ENCODE results near the gene PRKD1. TPM values are rescaled to one million over a fixed set of nuclear protein-coding genes. Genes with fewer than 3 reads are reported as not detected.

PRKD1 gene
- total RNA-seq, 4 donors from 2014 or later, result 3.5 to 6.4 (median 4.4) TPM

- no peak overlapping the region for H3K27ac ChIP-seq
- WGBS, 2 donors (ENCODE audit: low coverage in 1 of 2), result 74 to 77% methylated on average over 6 to 7 of the region's 7 CpGs
Observed at GRCh38 chr14:29663281-29663801, 264.3 kb downstream of the PRKD1 start.

GRCh38 chr14:29654901-29655550 lies 272.6 kb downstream of the PRKD1 start:
- no peak overlapping the region for H3K27ac ChIP-seq
- DNase-seq, result no peak
- in situ Hi-C loops (cut with MboI; ENCODE audit: low pct_ligation_motif_present in 1 of 4, low pct_unique_long_range_greater_than_20kb in 1 of 4, low sequenced_read_pairs in 3 of 4), result no loop called here
- H3K27me3 ChIP-seq, result no peaks in the 10 kb centered on the region
- TF ChIP-seq POLR2AphosphoS5 (IDR thresholded peaks at IDR 0.05), result no peak
- no peak for TF ChIP-seq EP300 (IDR thresholded peaks at IDR 0.05; ENCODE audit: low read depth)
- TF ChIP-seq CTCF (IDR thresholded peaks at IDR 0.05), result no peak
- TF ChIP-seq POLR2A (IDR thresholded peaks at IDR 0.05), result no peak
- no peak overlapping the region for H3K4me3 ChIP-seq
- no peaks in the 10 kb centered on the region for H3K36me3 ChIP-seq
- WGBS, 2 donors (ENCODE audit: low coverage in 1 of 2), result 35 to 60% methylated on average over 4 of the region's 4 CpGs
- H3K9me3 ChIP-seq, result peaks cover 0 to 3% of the 10 kb centered on the region in 2 donors
- H3K4me1 ChIP-seq, result no peaks in the 10 kb centered on the region
- intact Hi-C loops (cut with DNase I; ENCODE audit: low total_unique reads), result no loop called here

More at GRCh38 chr14:29663281-29663801, 264.3 kb downstream of the PRKD1 start:
- no peaks in the 10 kb centered on the region for H3K4me1 ChIP-seq
- no peaks in the 10 kb centered on the region for H3K36me3 ChIP-seq
- TF ChIP-seq POLR2AphosphoS5 (IDR thresholded peaks at IDR 0.05), result peak in 1 of 3 donors; percentile 35
- TF ChIP-seq POLR2A (IDR thresholded peaks at IDR 0.05), result no peak
- TF ChIP-seq CTCF (IDR thresholded peaks at IDR 0.05), result no peak
- no peak for TF ChIP-seq EP300 (IDR thresholded peaks at IDR 0.05; ENCODE audit: low read depth)
- in situ Hi-C loops (cut with MboI; ENCODE audit: low pct_ligation_motif_present in 1 of 4, low pct_unique_long_range_greater_than_20kb in 1 of 4, low sequenced_read_pairs in 3 of 4), result no loop called here
- H3K27me3 ChIP-seq, result no peaks in the 10 kb centered on the region
- no peaks in the 10 kb centered on the region for H3K9me3 ChIP-seq
- no peak overlapping the region for H3K4me3 ChIP-seq
- DNase-seq, result no peak
- intact Hi-C loops (cut with DNase I; ENCODE audit: low total_unique reads), result no loop called here

GRCh38 chr14:29653303-29653702 lies 274.3 kb downstream of the PRKD1 start:
- intact Hi-C loops (cut with DNase I; ENCODE audit: low total_unique reads), result no loop called here
- Histone ChIP-seq H3K4me1 (no peaks in the 10 kb centered on the region), H3K27me3 (no peaks in the 10 kb centered on the region), H3K27ac (no peak overlapping the region), H3K9me3 (peaks cover 10 to 20% of the 10 kb centered on the region in 2 donors), H3K4me3 (no peak overlapping the region), H3K36me3 (no peaks in the 10 kb centered on the region)
- in situ Hi-C loops (cut with MboI; ENCODE audit: low pct_ligation_motif_present in 1 of 4, low pct_unique_long_range_greater_than_20kb in 1 of 4, low sequenced_read_pairs in 3 of 4), result no loop called here
- TF ChIP-seq CTCF (IDR thresholded peaks at IDR 0.05), result no peak
- no peak for TF ChIP-seq POLR2AphosphoS5 (IDR thresholded peaks at IDR 0.05)
- TF ChIP-seq EP300 (IDR thresholded peaks at IDR 0.05; ENCODE audit: low read depth), result no peak
- no peak for TF ChIP-seq POLR2A (IDR thresholded peaks at IDR 0.05)
- no peak for DNase-seq

- intact Hi-C loops (cut with DNase I; ENCODE audit: low total_unique reads), result no loop called here
- no peaks in the 10 kb centered on the region for H3K27me3 ChIP-seq
- no peak overlapping the region for H3K27ac ChIP-seq
- peaks cover 16 to 27% of the 10 kb centered on the region in 2 donors for H3K9me3 ChIP-seq
- no peaks in the 10 kb centered on the region for H3K4me1 ChIP-seq
- in situ Hi-C loops (cut with MboI; ENCODE audit: low pct_ligation_motif_present in 1 of 4, low pct_unique_long_range_greater_than_20kb in 1 of 4, low sequenced_read_pairs in 3 of 4), result no loop called here
- no peak overlapping the region for H3K4me3 ChIP-seq
- no peak for DNase-seq
- H3K36me3 ChIP-seq, result no peaks in the 10 kb centered on the region
- TF ChIP-seq POLR2AphosphoS5 (IDR thresholded peaks at IDR 0.05), result no peak
- no peak for TF ChIP-seq EP300 (IDR thresholded peaks at IDR 0.05; ENCODE audit: low read depth)
- TF ChIP-seq CTCF (IDR thresholded peaks at IDR 0.05), result no peak
- TF ChIP-seq POLR2A (IDR thresholded peaks at IDR 0.05), result no peak
Observed at GRCh38 chr14:29652571-29652970, 275.1 kb downstream of the PRKD1 start.
